Osteoblast (primary cell): ENCODE data around the gene USH2A. TPM values are rescaled to one million over a fixed set of nuclear protein-coding genes. Genes with fewer than 3 reads are reported as not detected.

Experiments
- DNase-seq: peaks from one replicate; pipeline ENCODE4 v3.0.0; 2011; ENCODE audit warnings: low spot score, mixed read lengths; ENCODE audit not compliant: insufficient read length; ENCODE audit errors: missing footprints
- H2AFZ ChIP-seq: 2 replicates; pipeline ENCODE4 v1.6.0; 2011; ENCODE audit warnings: mild to moderate bottlenecking, low read length
- H3K27ac ChIP-seq: 2 replicates; pipeline ENCODE4 v1.5.1; 2011; ENCODE audit warnings: mild to moderate bottlenecking, low read depth, low read length, moderate library complexity
- H3K27me3 ChIP-seq: 2 replicates; pipeline ENCODE4 v1.6.0; 2012; ENCODE audit warnings: mild to moderate bottlenecking, control low read depth, inconsistent platforms, low read length, moderate library complexity; ENCODE audit not compliant: insufficient read depth
- H3K36me3 ChIP-seq: 2 replicates; pipeline ENCODE4 v1.5.1; 2011; ENCODE audit warnings: mild to moderate bottlenecking, low read length, control low read depth, moderate library complexity; ENCODE audit not compliant: insufficient read depth
- H3K4me1 ChIP-seq: 2 replicates; pipeline ENCODE4 v1.5.1; 2011; ENCODE audit warnings: mild to moderate bottlenecking, low read length, control low read depth, moderate library complexity; ENCODE audit not compliant: insufficient read depth
- H3K4me2 ChIP-seq: 2 replicates; pipeline ENCODE4 v1.6.0; 2011; ENCODE audit warnings: mild to moderate bottlenecking, low read length; ENCODE audit not compliant: insufficient read depth
- H3K4me3 ChIP-seq: fragments of 200-600 bp; sonication (generic); 3 replicates; pipeline ENCODE4 v1.5.1; 2012; ENCODE audit warnings: mild to moderate bottlenecking, low read length, inconsistent platforms; ENCODE audit not compliant: insufficient read depth
- H3K79me2 ChIP-seq: 2 replicates; pipeline ENCODE4 v1.6.0; 2012; ENCODE audit warnings: mild to moderate bottlenecking, low read length, control low read depth, inconsistent platforms; ENCODE audit not compliant: insufficient read depth
- H3K9me3 ChIP-seq: 2 replicates; pipeline ENCODE4 v1.5.1; 2011; ENCODE audit warnings: low read depth, low read length, control low read depth
- H4K20me1 ChIP-seq: 2 replicates; pipeline ENCODE4 v1.6.0; 2012; ENCODE audit warnings: mild to moderate bottlenecking, low read length, control low read depth; ENCODE audit not compliant: insufficient read depth
- total RNA-seq: library from RNA; depleted of rRNA; stranded (reverse); fragments of >200 nt; gene quantifications from 2 replicates; pipeline ENCODE4 v1.2.3, GENCODE V29; 2012
- TF ChIP-seq, protein P1 (sequence below): IDR thresholded peaks from 2 replicates; pipeline ENCODE4 v1.5.1; 2011; ENCODE audit warnings: mild to moderate bottlenecking, low read depth, low read length, moderate library complexity; ENCODE audit errors: extremely low read depth

Gene USH2A
- total RNA-seq, 1 donor = under 0.01 TPM

DNA sequence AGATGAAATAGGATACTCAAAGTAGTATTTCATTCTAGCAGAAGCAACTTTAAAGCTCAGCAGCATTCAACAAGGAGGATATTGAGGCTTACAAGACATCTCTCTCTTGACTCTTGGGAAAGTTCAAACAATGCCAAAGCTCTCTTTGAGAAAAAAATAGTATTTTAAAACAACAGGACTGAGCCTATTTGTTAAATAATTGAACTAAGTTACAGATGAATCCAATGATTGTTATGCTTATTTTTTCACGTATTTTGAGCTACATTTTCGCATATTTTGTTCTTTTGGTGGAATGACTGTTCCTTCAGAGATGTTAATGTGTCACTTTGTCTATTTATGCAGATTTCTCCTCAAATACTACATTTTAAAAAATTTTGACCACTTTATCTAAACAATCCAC lies 655.5 kb downstream of the USH2A start:
- DNase-seq = no peak
- no peak overlapping the region for H3K4me3 ChIP-seq
- TF ChIP-seq, protein P1, sequence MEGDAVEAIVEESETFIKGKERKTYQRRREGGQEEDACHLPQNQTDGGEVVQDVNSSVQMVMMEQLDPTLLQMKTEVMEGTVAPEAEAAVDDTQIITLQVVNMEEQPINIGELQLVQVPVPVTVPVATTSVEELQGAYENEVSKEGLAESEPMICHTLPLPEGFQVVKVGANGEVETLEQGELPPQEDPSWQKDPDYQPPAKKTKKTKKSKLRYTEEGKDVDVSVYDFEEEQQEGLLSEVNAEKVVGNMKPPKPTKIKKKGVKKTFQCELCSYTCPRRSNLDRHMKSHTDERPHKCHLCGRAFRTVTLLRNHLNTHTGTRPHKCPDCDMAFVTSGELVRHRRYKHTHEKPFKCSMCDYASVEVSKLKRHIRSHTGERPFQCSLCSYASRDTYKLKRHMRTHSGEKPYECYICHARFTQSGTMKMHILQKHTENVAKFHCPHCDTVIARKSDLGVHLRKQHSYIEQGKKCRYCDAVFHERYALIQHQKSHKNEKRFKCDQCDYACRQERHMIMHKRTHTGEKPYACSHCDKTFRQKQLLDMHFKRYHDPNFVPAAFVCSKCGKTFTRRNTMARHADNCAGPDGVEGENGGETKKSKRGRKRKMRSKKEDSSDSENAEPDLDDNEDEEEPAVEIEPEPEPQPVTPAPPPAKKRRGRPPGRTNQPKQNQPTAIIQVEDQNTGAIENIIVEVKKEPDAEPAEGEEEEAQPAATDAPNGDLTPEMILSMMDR = no peak
- no peaks in the 10 kb centered on the region for H3K79me2 ChIP-seq
- H3K4me1 ChIP-seq = no peaks in the 10 kb centered on the region
- H2AFZ ChIP-seq = no peak overlapping the region
- H4K20me1 ChIP-seq = no peaks in the 10 kb centered on the region
- H3K36me3 ChIP-seq = no peaks in the 10 kb centered on the region
- H3K27ac ChIP-seq = no peak overlapping the region
- no peak overlapping the region for H3K4me2 ChIP-seq
- no peaks in the 10 kb centered on the region for H3K9me3 ChIP-seq
- no peaks in the 10 kb centered on the region for H3K27me3 ChIP-seq

DNA sequence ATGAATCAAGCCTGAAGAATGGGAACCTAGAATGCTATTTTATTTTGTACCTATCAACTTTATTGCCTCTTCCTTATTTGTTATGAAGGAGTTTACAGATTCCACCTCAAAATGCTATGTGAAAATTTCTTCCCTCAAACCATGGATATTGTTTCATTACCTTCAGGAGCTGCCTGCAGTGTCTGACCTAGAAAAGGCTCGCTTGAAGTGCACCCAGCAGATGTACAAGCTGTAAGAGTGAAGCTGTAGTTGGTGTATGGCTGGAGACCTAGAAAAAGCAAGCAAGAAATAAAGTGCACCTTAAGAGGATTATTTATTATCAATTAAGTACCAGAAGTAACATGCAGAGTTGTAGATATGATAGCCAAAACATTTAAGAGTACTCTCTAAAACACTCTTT lies 656.7 kb downstream of the USH2A start:
- Histone ChIP-seq H3K27ac (no peak overlapping the region), H4K20me1 (no peaks in the 10 kb centered on the region), H3K79me2 (no peaks in the 10 kb centered on the region), H3K9me3 (no peaks in the 10 kb centered on the region), H3K27me3 (no peaks in the 10 kb centered on the region), H3K36me3 (no peaks in the 10 kb centered on the region), H3K4me2 (no peak overlapping the region), H3K4me3 (no peak overlapping the region), H2AFZ (no peak overlapping the region), H3K4me1 (no peaks in the 10 kb centered on the region)
- TF ChIP-seq, protein P1 = no peak
- DNase-seq = no peak

DNA sequence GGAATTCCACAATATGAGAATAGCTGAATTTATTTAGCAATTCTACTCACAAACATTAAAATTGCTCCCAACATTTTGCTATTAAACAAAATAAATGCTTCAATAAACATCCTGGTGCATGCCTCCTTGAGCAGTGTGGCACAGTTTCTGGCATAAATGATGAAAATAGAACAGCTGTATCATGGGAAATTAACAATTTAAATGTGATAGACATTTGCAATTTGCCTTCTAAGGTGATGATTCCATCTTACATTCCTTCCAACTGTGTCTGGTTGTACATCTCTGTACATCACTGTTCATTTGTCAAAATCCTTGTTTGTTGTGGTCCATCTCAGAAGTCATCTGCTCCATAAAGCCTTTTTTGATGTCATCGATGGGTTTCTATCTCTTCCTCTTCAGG lies 657.4 kb downstream of the USH2A start:
- H3K4me2 ChIP-seq = no peak overlapping the region
- TF ChIP-seq, protein P1 = no peak
- no peaks in the 10 kb centered on the region for H3K4me1 ChIP-seq
- no peak for DNase-seq
- no peaks in the 10 kb centered on the region for H3K9me3 ChIP-seq
- no peaks in the 10 kb centered on the region for H3K36me3 ChIP-seq
- no peak overlapping the region for H3K4me3 ChIP-seq
- H3K79me2 ChIP-seq = no peaks in the 10 kb centered on the region
- H3K27ac ChIP-seq = no peak overlapping the region
- H3K27me3 ChIP-seq = no peaks in the 10 kb centered on the region
- H4K20me1 ChIP-seq = no peaks in the 10 kb centered on the region
- no peak overlapping the region for H2AFZ ChIP-seq

DNA sequence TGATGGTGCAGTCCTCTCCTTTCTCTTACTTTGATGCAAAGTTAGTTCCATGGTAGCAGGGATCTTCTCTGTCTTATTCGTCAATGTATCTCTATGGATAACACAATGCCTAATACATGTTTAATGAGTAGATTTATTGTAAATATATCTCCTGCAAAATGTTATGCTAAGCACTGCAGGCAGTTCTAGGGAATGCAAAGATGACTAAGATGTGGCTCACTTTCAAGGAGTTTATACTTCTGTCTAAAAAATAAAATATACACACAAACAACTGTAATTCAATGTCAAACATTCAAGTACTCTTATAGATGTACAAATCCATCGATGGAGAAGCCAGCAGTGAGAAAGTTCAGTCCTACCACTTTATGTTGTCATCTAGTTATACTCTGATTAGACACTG lies 661.8 kb downstream of the USH2A start:
- Histone ChIP-seq H3K27ac (no peak overlapping the region), H3K4me3 (no peak overlapping the region), H3K27me3 (no peaks in the 10 kb centered on the region), H3K36me3 (no peaks in the 10 kb centered on the region), H2AFZ (no peak overlapping the region), H4K20me1 (no peaks in the 10 kb centered on the region), H3K79me2 (no peaks in the 10 kb centered on the region), H3K4me1 (no peaks in the 10 kb centered on the region), H3K4me2 (no peak overlapping the region), H3K9me3 (no peaks in the 10 kb centered on the region)
- TF ChIP-seq, protein P1 = no peak
- no peak for DNase-seq
